Prostate gland (tissue), 2 donors: ENCODE results near the gene TTYH1.

Experiments
- POLR2A ChIP-seq: fragments of 450-650 bp; IDR thresholded peaks from one replicate; pipeline ENCODE4 v1.6.1; 2016; ENCODE audit warnings: antibody characterized with exemption, mild to moderate bottlenecking
- TF ChIP-seq, protein P1 (sequence below), 4 experiments: fragments of 200-600 bp in 2 of 4; fragments of 450-650 bp in 2 of 4; sonication (generic) in 2 of 4; IDR thresholded peaks; 1 replicate in 3 of 4; 2 replicates in 1 of 4; pipeline ENCODE4 v1.5.1; 2016 to 2019; ENCODE audit warnings: antibody characterized with exemption in 4 of 4, mild to moderate bottlenecking in 2 of 4, moderate library complexity in 2 of 4

- TF ChIP-seq, protein P1, sequence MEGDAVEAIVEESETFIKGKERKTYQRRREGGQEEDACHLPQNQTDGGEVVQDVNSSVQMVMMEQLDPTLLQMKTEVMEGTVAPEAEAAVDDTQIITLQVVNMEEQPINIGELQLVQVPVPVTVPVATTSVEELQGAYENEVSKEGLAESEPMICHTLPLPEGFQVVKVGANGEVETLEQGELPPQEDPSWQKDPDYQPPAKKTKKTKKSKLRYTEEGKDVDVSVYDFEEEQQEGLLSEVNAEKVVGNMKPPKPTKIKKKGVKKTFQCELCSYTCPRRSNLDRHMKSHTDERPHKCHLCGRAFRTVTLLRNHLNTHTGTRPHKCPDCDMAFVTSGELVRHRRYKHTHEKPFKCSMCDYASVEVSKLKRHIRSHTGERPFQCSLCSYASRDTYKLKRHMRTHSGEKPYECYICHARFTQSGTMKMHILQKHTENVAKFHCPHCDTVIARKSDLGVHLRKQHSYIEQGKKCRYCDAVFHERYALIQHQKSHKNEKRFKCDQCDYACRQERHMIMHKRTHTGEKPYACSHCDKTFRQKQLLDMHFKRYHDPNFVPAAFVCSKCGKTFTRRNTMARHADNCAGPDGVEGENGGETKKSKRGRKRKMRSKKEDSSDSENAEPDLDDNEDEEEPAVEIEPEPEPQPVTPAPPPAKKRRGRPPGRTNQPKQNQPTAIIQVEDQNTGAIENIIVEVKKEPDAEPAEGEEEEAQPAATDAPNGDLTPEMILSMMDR (IDR thresholded peaks at IDR 0.05): peak in 2 of 4 experiments; percentile 15 to 27
- TF ChIP-seq POLR2A: peak; percentile 16
These were observed 47.6 kb downstream of the TTYH1 start for GRCh38 chr19:54462655-54463530.
